LNCaP clone FGC (cell line): Measurements from ENCODE around the gene SLC25A13.
"Not testable (repeated sequence)": the region's sequence is repeated elsewhere in the genome, so short reads cannot be mapped to it uniquely, and the experiment has no call there.

ENCODE experiments used
- DNase-seq: peaks from one replicate; pipeline ENCODE4 v3.0.0-alpha.2; 2011; ENCODE audit warnings: low read depth
- H3K4me3 ChIP-seq: 2 replicates; pipeline ENCODE4 v1.5.1; 2011; ENCODE audit warnings: mild to moderate bottlenecking, low read depth, low read length, control low read depth
- TF ChIP-seq, protein P1 (sequence below): IDR thresholded peaks from 2 replicates; pipeline ENCODE4 v1.5.1; 2012; ENCODE audit warnings: mild to moderate bottlenecking; ENCODE audit not compliant: control insufficient read depth, insufficient read depth; ENCODE audit errors: extremely low read depth

SLC25A13 gene

DNA sequence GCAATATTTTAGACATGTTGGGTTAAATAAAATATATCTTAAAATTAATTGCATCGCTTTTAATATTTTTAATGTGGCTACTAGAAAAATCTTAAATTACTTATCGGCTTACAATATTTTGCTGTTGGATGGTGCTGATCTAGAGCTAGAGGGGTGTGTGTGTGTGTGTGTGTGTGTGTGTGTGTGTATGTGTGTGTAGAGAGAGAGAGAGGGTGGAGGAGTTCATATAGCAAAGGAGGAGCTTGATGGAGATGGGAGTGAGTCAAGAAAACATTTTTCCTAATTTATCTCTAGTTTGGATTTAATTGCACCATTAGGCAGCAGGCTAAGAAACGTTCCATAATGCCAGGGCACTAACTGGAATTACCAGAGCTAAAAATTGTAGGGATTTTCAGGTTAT, 10.4 kb upstream of the SLC25A13 start:
- no peak for DNase-seq

DNA sequence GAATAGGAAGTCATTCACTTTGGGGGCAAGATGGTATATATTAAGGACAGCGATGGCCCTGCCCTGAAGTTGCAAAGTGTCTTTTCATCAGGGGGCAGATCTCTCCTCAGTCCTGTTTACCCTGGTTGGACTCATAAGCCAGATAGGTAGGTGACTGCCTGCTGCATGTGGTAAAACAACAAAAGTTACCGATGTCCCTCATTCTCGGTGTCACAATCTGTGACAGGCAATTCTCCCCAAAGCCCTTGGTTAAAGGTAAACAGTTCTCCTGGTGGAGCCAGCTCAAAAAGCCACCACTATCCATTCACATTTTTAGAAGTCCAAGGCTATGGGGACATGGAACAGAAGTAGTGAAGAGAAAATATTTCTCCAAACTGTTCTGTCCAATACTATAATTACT, 9.9 kb upstream of the SLC25A13 start:
- TF ChIP-seq, protein P1, sequence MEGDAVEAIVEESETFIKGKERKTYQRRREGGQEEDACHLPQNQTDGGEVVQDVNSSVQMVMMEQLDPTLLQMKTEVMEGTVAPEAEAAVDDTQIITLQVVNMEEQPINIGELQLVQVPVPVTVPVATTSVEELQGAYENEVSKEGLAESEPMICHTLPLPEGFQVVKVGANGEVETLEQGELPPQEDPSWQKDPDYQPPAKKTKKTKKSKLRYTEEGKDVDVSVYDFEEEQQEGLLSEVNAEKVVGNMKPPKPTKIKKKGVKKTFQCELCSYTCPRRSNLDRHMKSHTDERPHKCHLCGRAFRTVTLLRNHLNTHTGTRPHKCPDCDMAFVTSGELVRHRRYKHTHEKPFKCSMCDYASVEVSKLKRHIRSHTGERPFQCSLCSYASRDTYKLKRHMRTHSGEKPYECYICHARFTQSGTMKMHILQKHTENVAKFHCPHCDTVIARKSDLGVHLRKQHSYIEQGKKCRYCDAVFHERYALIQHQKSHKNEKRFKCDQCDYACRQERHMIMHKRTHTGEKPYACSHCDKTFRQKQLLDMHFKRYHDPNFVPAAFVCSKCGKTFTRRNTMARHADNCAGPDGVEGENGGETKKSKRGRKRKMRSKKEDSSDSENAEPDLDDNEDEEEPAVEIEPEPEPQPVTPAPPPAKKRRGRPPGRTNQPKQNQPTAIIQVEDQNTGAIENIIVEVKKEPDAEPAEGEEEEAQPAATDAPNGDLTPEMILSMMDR = no peak
- no peak overlapping the region for H3K4me3 ChIP-seq
- no peak for DNase-seq

More for the DNA sequence above, 10.4 kb upstream of the SLC25A13 start:
- H3K4me3 ChIP-seq = no peak overlapping the region
- TF ChIP-seq, protein P1 = no peak

DNA sequence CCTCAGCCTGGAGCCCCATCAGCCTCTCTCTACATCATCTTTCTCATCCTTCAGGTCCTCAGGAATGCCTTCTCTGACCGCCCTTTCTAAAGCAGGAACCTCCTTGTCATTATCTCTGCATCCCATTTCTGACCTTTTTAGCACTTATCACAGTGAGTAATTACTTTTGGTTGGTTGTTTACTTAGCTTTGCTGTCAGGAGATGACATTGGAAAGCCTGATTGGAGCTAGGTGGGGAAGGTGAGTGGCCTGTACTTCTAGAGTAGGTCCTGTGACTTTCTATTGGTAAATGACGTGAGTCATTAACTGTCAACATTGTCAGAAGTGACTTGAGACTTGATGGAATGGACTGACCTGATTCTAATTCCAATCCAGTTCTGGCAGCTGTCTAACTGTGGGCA, 9.3 kb upstream of the SLC25A13 start:
- DNase-seq = no peak
- TF ChIP-seq, protein P1 = no peak
- H3K4me3 ChIP-seq = no peak overlapping the region

DNA sequence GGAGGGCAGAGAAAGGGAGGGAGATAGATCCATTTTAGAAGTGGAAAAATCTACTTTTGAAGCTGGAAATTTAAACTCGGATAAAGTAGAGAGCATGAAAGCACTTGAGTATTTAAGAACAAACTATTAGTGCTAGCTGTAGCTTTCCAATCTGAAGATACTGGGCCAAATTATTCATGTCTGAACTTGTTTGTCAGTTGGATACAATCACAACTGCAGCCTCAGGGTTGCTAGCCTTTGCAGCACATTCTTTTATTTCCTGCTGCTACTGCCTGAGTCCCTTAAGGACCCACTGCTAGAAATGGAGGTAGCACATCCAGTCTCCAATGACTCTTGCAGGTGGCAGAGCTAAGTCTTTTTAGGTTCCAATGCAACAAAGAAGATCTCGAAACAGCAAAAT, 8.3 kb upstream of the SLC25A13 start:
- DNase-seq = no peak
- TF ChIP-seq, protein P1 = no peak
- no peak overlapping the region for H3K4me3 ChIP-seq

DNA sequence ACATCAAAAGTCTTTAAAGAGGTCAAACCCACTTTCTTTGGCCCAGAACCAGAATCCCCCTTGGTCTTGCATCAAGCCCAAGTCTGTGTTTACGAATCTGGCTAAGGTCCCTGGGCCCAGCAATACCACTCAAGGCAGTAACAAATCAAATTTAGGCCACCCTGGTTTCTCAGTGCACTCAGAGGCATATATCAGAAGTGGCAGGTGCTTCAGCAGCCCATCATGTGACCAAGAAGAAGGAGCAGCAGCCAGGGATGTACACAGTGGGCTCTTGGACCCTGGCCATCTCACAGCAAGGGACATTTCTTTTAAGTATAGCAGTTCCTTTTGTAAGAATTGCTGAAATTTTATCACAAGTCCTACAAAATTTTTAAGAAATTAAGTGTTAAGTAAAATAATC, 7.3 kb upstream of the SLC25A13 start:
- TF ChIP-seq, protein P1 = no peak
- DNase-seq = no peak
- no peak overlapping the region for H3K4me3 ChIP-seq

DNA sequence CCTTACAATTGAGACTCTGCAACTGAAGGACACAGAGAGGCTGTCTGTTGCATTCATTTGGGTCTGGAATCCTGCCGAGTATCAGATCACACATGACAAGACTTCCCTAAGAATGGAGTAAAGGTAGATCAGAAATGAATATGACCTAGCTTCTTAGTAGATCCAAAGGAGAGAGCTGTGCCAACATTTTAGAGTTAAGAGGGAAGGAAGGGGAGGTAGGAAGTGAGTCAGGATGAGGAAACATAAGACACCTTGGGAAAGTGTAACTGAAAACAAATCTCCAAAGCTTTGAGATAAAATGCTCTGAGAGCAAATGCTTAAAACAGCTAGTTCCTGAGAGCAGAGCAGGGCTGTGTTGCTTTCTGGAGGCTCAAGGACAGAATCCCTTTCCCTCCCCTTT, 6.1 kb upstream of the SLC25A13 start:
- TF ChIP-seq, protein P1 = no peak
- H3K4me3 ChIP-seq = no peak overlapping the region
- no peak for DNase-seq

DNA sequence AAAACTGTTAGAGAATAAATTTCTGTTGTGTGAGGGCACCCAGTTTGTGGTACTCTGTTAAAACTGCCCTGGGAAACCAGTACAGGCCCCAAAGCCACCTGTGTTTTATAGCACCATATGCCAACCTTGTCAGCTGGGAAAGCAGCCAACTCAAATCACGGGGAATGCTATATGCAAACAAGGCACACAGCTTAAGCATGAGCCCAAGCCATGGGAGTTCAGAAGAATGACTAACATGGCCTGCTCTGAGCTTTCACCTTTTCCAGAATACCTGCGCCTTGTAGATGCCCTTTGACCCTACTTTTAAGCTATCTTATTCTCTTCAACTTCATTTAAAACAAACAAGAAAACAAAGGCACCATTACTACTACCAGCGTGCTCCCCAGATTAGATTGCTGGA, 5.5 kb upstream of the SLC25A13 start:
- no peak overlapping the region for H3K4me3 ChIP-seq
- TF ChIP-seq, protein P1 = no peak
- DNase-seq = peak; percentile 84

DNA sequence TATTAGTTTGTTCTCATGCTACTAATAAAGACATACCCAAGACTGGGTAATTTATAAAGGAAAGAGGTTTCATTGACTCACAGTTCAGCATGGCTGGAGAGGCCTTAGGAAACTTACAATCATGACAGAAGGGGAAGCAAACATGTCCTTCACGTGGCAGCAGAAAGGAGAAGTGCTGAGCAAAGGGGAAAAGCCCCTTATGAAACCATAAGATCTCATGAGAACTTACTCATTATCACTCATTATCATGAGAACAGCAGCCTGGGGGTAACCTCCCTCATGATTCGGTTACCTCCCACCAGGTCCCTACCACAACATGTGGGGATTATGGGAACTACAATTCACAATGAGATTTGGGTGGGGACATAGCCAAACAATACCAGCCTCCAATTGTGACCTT, 4.9 kb upstream of the SLC25A13 start:
- not testable (repeated sequence) for H3K4me3 ChIP-seq, DNase-seq
